Endothelial cell (in vitro differentiated cells): ENCODE results near the gene MPHOSPH9. TPM values are rescaled to one million over a fixed set of nuclear protein-coding genes. Genes with fewer than 3 reads are reported as not detected.

Experiments
- DNase-seq: peaks from one replicate; pipeline ENCODE4 v3.0.0; 2021; ENCODE audit warnings: low spot score
- H3K27ac Mint-ChIP-seq: one replicate; pipeline ENCODE4 v1.8.0; 2021; ENCODE audit warnings: mixed read lengths, inconsistent platforms; ENCODE audit not compliant: unreplicated experiment
- H3K27me3 Mint-ChIP-seq: one replicate; pipeline ENCODE4 v1.8.0; 2021; ENCODE audit warnings: mild to moderate bottlenecking, moderate library complexity, mixed read lengths, inconsistent platforms; ENCODE audit not compliant: unreplicated experiment
- H3K36me3 Mint-ChIP-seq: one replicate; pipeline ENCODE4 v1.8.0; 2021; ENCODE audit warnings: mild to moderate bottlenecking, low read depth, mixed read lengths, inconsistent platforms; ENCODE audit not compliant: unreplicated experiment
- H3K4me1 Mint-ChIP-seq: one replicate; pipeline ENCODE4 v1.8.0; 2021; ENCODE audit warnings: mild to moderate bottlenecking, mixed read lengths, inconsistent platforms; ENCODE audit not compliant: unreplicated experiment
- H3K4me3 Mint-ChIP-seq: one replicate; pipeline ENCODE4 v1.8.0; 2021; ENCODE audit warnings: mild to moderate bottlenecking, mixed read lengths, inconsistent platforms; ENCODE audit not compliant: unreplicated experiment
- H3K9me3 Mint-ChIP-seq: one replicate; pipeline ENCODE4 v1.8.0; 2021; ENCODE audit warnings: mixed read lengths, inconsistent platforms; ENCODE audit not compliant: unreplicated experiment
- total RNA-seq: library from RNA; stranded (reverse); fragmentation: NEBNext Ultra II Directional; extraction: Animal tissue kit (Norgen Biotek cat#: 25700); gene quantifications from one replicate; pipeline ENCODE4 v1.2.1, GENCODE V29; 2021; ENCODE audit not compliant: unreplicated experiment
- TF ChIP-seq, protein P1 (sequence below): fragments of 200-600 bp; sonication (generic); IDR thresholded peaks from one replicate; pipeline ENCODE4 v1.5.0; 2021; ENCODE audit warnings: antibody characterized with exemption; ENCODE audit not compliant: unreplicated experiment

The MPHOSPH9 gene
- total RNA-seq, 1 donor from 2014 or later: 30.1 TPM

- Mint-ChIP-seq H3K27ac (peak overlapping the region; percentile 42), H3K36me3 (no peaks in the 10 kb centered on the region), H3K9me3 (no peaks in the 10 kb centered on the region), H3K4me3 (no peak overlapping the region), H3K4me1 (peaks cover 12% of the 10 kb centered on the region), H3K27me3 (peaks cover 3% of the 10 kb centered on the region)
- TF ChIP-seq, protein P1, sequence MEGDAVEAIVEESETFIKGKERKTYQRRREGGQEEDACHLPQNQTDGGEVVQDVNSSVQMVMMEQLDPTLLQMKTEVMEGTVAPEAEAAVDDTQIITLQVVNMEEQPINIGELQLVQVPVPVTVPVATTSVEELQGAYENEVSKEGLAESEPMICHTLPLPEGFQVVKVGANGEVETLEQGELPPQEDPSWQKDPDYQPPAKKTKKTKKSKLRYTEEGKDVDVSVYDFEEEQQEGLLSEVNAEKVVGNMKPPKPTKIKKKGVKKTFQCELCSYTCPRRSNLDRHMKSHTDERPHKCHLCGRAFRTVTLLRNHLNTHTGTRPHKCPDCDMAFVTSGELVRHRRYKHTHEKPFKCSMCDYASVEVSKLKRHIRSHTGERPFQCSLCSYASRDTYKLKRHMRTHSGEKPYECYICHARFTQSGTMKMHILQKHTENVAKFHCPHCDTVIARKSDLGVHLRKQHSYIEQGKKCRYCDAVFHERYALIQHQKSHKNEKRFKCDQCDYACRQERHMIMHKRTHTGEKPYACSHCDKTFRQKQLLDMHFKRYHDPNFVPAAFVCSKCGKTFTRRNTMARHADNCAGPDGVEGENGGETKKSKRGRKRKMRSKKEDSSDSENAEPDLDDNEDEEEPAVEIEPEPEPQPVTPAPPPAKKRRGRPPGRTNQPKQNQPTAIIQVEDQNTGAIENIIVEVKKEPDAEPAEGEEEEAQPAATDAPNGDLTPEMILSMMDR: no peak
- DNase-seq: no peak
These were observed 92.0 kb downstream of the MPHOSPH9 start for GRCh38 chr12:123140676-123141614.

DNA sequence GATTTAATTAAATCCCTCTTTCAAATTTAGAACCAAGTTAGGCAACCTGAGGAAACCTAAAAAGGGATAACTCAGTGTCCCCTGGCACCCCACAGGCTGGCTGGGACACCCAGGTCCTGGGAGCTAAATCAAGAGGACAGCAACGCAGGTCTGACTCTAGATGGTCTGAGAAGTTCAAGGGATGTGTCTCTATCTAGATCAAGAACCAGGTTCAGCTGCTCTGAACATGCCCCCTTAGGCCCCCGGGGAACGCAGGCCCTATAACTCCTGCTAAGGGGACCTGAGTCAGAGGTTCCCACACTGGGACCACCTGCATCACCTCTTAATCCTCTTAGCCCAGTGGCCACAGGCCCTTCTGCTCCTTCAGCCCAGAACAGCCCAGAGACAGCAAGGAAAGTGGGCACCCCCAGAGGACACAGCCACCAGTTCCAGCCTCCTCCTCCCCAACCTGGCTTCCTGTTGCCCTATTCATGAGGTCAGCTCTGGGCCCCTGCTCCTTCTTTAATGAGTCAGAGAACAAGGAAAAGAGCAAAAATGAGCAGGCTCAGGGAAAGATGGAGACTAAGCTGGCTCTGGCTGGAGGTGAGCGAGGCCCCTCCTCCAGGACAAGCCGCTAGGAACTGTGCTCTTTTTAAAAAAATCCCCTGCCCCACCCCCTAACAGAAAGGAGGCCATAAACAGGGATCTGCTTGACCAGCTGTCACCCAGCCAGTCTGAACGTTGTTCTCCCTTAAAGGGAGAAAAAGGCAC lies 92.8 kb downstream of the MPHOSPH9 start:
- Mint-ChIP-seq H3K4me1 (peaks cover 12% of the 10 kb centered on the region), H3K27ac (no peak overlapping the region), H3K9me3 (no peaks in the 10 kb centered on the region), H3K36me3 (no peaks in the 10 kb centered on the region), H3K27me3 (peaks cover 2% of the 10 kb centered on the region), H3K4me3 (no peak overlapping the region)
- DNase-seq: no peak
- TF ChIP-seq, protein P1: no peak

DNA sequence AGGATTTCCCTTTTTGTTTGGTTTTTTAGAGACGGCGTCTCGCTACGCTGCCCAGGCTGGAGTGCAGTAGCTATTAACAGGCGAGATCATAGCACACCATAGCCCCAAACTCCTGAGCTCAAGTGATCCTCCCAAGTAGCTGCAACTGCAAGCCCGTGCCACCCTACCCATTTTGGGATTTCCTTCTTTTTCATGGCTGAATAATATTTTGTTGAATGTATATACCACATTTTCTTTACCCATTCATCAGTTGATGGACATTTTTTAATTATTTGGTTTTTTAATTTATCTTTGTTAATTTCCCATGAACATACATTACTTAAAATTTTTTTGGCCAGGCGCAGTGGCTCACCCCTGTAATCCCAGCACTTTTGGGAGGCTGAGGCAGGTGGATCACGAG lies 97.3 kb downstream of the MPHOSPH9 start:
- peaks cover 1% of the 10 kb centered on the region for H3K27me3 Mint-ChIP-seq
- no peaks in the 10 kb centered on the region for H3K9me3 Mint-ChIP-seq
- H3K27ac Mint-ChIP-seq: no peak overlapping the region
- TF ChIP-seq, protein P1: no peak
- peaks cover 7% of the 10 kb centered on the region for H3K4me1 Mint-ChIP-seq
- DNase-seq: no peak
- H3K36me3 Mint-ChIP-seq: no peaks in the 10 kb centered on the region
- H3K4me3 Mint-ChIP-seq: no peak overlapping the region

DNA sequence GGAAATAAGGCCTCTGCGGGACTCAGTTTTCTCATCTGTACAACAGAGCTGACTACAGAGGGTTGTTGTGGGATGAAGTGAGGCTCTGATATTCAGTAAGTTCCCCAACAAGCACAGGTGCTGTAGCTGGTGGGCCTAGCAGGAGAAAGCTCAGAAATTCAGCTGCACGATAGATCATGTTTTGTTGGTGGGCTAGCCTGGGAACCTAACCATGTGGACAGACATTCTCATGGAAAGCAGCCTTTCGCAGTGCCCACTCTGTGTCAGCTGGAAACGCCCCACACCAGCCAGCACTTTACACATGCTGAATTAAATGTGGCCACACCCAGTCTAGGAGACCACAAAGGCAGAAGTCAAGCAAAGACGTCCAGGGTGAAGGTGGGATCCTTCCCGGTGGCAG lies 98.1 kb downstream of the MPHOSPH9 start:
- TF ChIP-seq, protein P1: no peak
- Mint-ChIP-seq H3K4me3 (no peak overlapping the region), H3K4me1 (no peaks in the 10 kb centered on the region), H3K27me3 (peaks cover 1% of the 10 kb centered on the region), H3K36me3 (no peaks in the 10 kb centered on the region), H3K27ac (no peak overlapping the region), H3K9me3 (no peaks in the 10 kb centered on the region)
- DNase-seq: no peak

- peaks cover 4% of the 10 kb centered on the region for H3K27me3 Mint-ChIP-seq
- no peaks in the 10 kb centered on the region for H3K9me3 Mint-ChIP-seq
- TF ChIP-seq, protein P1: no peak
- H3K4me3 Mint-ChIP-seq: no peak overlapping the region
- no peaks in the 10 kb centered on the region for H3K36me3 Mint-ChIP-seq
- no peaks in the 10 kb centered on the region for H3K4me1 Mint-ChIP-seq
- H3K27ac Mint-ChIP-seq: no peak overlapping the region
- DNase-seq: no peak
These were observed 98.7 kb downstream of the MPHOSPH9 start for GRCh38 chr12:123134271-123134671.
